GM19467 (cell line): ENCODE measurements around the gene PIK3C3.
A peak's percentile ranks its signal among the peaks of the same experiment; 100 is the strongest.

Experiments
- ATAC-seq: cut with Tn5 transposase; IDR thresholded peaks from one replicate; pipeline ENCODE4 v1.9.1; 2021; ENCODE audit warnings: mild to moderate bottlenecking, moderate library complexity; ENCODE audit not compliant: unreplicated experiment

Gene PIK3C3

DNA sequence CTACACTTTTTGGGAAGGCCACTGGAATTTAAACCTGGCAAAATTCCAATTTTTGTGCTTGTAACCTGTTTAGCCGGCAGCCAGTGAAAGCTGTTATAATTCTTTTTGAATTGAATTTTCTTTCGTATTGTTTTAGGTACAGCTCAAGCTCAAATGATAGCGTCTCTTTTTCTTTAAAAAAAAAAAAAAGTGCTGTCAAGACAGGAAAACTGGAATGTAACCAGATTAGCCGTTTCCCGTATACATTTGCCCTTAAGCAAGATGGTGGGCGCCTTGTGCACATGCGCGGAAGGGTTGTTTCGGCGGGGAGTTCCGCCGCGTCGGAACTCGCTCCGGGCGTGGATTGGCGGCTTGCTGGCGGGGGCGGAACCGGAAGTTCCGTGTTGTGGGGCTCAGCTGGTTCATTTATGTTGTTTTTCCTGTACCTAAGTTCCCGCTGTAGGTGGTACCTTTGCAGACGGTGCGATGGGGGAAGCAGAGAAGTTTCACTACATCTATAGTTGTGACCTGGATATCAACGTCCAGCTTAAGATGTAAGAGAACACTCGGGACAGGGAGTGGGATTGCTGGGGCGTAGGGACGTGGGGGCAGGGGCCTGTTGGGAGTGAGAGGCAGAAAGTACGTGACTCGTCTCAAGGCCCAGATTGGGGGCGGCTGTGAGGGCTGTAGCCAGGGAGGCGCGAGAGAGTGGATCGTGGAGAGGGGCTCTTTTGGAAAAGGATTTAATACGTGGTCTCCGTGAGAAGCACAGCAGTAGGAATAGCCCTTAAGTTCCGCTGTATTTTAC is at the start of gene PIK3C3:
Gene PIK3C3 (plus strand): TSS at position 408 of the 787 bp plus-strand sequence. CDS start 58 bp downstream, at position 466.
- peak; percentile 97 for ATAC-seq

GRCh38 chr18:41905786-41906527 is 49.1 kb upstream of the PIK3C3 start:
- ATAC-seq, result no peak

DNA sequence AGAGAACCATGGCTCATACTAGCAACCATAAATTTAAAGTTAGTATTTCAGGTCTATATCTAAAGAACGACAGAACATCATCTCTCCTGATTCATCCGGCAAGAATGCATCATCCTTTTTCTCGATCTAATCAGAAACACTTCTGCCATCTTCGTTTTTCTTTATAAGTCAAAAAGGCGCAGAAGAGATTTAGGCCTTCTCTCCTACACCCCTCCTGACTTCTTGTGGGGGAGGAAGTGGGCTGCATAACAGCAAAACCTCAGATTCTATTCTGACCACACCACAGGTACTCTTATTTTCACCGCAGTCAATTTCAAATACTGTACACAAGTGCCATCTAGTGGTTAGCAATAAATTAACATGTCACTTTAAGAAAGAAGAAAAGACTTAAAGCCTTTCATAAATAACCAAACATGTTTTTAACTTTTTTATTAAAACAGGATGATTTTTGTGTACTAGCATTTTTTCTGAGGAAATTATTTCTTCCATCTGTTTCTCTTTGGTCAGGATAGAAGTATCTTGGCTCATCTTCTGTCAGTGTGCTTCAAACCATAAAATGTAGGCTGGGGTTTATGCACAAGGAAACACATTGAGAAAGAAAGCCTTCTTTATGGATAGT is 48.4 kb upstream of the PIK3C3 start:
- peak; percentile 87 for ATAC-seq

GRCh38 chr18:41917181-41917580 is 37.9 kb upstream of the PIK3C3 start:
- ATAC-seq, result no peak

- ATAC-seq, result no peak
Observed at GRCh38 chr18:41921770-41922169, 33.3 kb upstream of the PIK3C3 start.

DNA sequence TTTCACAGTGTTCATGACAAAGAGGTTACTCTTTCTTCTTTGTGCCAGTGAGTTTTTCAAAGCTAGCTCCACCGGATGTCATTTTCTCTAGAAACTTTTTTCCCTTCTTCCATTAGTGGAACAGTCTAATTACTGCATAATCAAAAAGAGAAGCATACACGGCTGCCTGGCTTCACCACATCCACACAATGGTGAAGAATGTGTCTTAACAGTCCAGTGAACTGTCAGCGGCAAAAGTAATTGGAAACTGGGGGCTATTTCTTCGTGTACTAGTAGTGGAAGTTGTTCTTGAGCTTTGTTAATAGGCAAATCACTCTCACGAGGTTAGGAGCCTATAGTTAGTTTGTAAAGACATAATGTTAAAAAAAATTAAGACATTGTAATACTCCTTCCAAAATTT is 32.9 kb upstream of the PIK3C3 start:
- no peak for ATAC-seq

DNA sequence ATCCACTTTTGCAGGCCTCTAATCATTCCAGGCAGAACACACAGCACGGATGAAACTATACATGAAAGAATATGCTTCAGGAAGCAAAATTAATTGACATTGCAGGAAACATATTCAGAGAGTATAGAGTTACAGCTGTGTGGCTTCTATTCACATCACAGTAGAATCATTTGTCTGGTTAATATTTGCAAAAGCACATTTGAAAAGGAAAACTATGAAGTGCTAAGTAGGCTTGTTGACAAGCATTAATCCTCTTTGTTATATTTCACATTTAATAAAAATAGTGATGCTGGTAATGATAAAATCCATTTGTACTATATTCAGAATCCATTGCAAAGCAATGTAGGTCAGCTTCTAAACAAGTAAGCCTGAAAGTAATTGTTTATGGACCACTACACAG is 32.2 kb upstream of the PIK3C3 start:
- ATAC-seq, result no peak

- no peak for ATAC-seq
Observed at GRCh38 chr18:41923446-41923845, 31.6 kb upstream of the PIK3C3 start.

GRCh38 chr18:41928581-41928980 is 26.5 kb upstream of the PIK3C3 start:
- no peak for ATAC-seq

DNA sequence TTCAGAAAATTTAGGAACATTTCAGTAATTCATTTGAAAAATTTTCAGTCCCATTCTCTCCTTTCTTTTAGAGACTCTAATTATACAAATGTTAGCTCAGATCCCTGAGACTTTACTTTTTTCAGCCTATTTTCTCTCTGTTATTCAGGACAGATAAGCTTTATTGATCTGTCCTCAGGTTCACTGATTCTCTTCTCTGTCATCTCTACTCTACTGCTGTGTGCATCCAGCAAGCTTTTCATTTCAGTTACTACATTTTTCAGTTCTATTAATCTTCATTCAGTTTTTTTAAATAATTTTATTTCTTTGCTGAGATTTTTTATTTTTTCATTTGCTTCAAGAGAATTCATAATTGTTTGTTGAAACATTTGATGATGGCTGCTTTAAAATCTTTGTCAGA is 22.1 kb upstream of the PIK3C3 start:
- no peak for ATAC-seq

- ATAC-seq, result no peak
Observed at GRCh38 chr18:41933778-41934177, 21.3 kb upstream of the PIK3C3 start.

DNA sequence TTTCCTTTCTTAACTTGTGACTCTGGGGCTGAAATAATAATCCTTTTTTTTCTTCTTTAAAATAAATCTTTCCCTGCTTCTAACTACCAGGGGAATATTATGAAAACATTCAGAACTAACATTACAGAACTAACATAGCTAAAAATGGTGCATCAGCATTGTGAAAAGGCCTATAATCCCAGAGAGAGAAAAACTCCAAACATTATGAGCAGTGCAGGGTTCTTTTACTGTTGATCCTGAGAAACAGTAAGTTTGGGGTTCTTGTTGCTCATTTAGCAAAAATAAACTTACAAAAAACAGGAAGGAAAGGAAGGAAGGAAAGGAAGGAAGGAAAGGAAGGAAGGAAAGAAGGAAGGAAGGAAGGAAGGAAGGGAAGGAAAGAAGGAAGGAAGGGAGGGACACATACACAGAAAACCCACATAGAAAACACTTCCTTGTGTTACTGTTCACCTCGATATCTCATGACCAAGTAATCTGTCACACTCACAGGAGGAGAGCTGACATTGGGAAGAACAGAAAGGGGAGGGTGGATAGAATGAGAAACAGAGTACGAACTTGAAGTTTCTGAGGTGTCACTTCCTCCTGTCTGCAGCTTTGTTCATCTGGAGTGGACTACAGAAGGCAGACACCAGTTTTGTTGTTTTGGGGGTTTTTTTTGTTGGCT is 18.4 kb upstream of the PIK3C3 start:
- ATAC-seq, result no peak

- no peak for ATAC-seq
Observed at GRCh38 chr18:41938445-41938844, 16.6 kb upstream of the PIK3C3 start.

DNA sequence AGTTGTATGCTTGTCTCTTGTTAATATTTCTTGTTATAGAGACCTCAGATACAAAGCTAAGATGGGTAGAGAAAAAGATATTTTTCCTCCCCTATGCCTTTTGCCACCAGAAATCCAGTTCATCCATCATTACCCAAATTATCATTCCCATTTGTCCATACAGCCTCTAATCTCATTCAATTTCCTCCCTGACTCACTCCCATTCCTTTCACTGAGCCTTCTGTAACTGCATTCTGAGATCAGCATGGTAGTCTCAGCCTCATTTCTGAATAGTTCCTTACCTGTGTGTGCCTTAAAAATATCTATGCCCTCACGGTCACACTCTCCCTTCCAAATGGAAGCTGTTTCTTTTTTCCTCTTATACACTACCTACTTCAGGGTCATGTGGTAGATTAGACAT is 15.7 kb upstream of the PIK3C3 start:
- ATAC-seq, result no peak

- ATAC-seq, result no peak
Observed at GRCh38 chr18:41940506-41941215, 14.4 kb upstream of the PIK3C3 start.

GRCh38 chr18:41942254-41942653 is 12.8 kb upstream of the PIK3C3 start:
- no peak for ATAC-seq

- ATAC-seq, result no peak
Observed at GRCh38 chr18:41948544-41949110, 6.4 kb upstream of the PIK3C3 start.

- no peak for ATAC-seq
Observed at GRCh38 chr18:41949206-41949920, 5.7 kb upstream of the PIK3C3 start.

GRCh38 chr18:41955688-41956087 is 654 bp downstream of the PIK3C3 start:
- ATAC-seq, result no peak

- ATAC-seq, result no peak
Observed at GRCh38 chr18:41959045-41959444, 4.0 kb downstream of the PIK3C3 start.
